ENCODE data around the gene NCKAP5L. TPM values are rescaled to one million over a fixed set of nuclear protein-coding genes. Genes with fewer than 3 reads are reported as not detected.

NCKAP5L gene
- total and polyA plus RNA-seq, 2 of the 8 experiments (the other 6 are each of a cell fraction or from before 2014, with no cell fraction given): 9.4 to 27.9 TPM

DNA sequence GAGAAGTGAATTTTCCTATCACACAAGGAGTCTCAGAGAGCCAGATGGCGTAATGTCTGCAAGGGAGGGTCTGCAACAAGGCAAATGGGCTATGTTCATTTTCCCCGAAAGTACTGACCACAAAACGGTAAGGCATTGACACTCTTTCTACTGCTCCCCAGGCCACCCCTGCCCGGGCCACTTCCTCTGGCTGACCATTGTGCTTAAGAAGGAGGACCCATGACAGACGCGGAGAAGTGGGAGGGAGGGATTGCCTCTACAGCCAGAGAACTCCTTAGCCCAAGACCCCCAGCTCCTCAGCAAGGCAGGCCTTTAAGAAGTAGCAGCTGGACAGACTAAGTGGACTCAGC lies 1.2 kb downstream of the NCKAP5L start:
- H3K23ac ChIP-seq (ENCODE audit: insufficient read length): no peak overlapping the region
- H2BK20ac ChIP-seq (ENCODE audit: low read length): 0 out of 2 replicates have a peak overlapping the region, but pooled peaks have one; percentile 13
- H3K4me1 ChIP-seq (replicated peaks in 1 of 4; ENCODE audit: control insufficient read depth in 3 of 4, insufficient read depth in 4 of 4, low read length in 3 of 4): peaks cover 4 to 27% (median 18%) of the 10 kb centered on the region in 4 experiments
- peak overlapping the region; percentile 81 to 96 for H3K4me2 ChIP-seq (ENCODE audit: insufficient read depth in 1 of 2, low read depth in 2 of 2, low read length in 2 of 2)
- H3K9ac ChIP-seq (replicated peaks in 1 of 4; ENCODE audit: extremely low read depth in 1 of 4, low read depth in 3 of 4, low read length in 3 of 4): peak overlapping the region in 3 of 4 experiments; percentile 57 to 71 (median 66); a peak in 4 of 7 replicates
- H2BK120ac ChIP-seq (replicated peaks; ENCODE audit: low read depth, low read length): no peak overlapping the region
- DNase-seq (ENCODE audit: low read depth in 1 of 2, low spot score in 2 of 2): no peak
- no peak for FAIRE-seq
- H3K9me3 ChIP-seq (ENCODE audit: insufficient read depth in 2 of 2, low read depth in 1 of 2, low read length in 1 of 2): no peaks in the 10 kb centered on the region
- H2BK12ac ChIP-seq (ENCODE audit: low read depth, low read length): peak overlapping the region; percentile 76; the same call in 1 of the 2 replicates
- peaks cover 8 to 43% of the 10 kb centered on the region in 2 experiments; a peak in 3 of 4 replicates for H3K79me2 ChIP-seq (ENCODE audit: control insufficient read depth in 1 of 2, insufficient read depth in 2 of 2, low read length in 2 of 2)
- no peak overlapping the region for H3K56ac ChIP-seq (replicated peaks; ENCODE audit: insufficient read length, low read depth, low read length)
- POLR2A ChIA-PET (ENCODE audit: partially characterized antibody): interaction anchor here (0.6 to 5.6 kb wide), 16 partner anchors 9 to 129 kb away, joined by 3 to 59 read pairs (median 5); partner anchors contain the start of genes BCDIN3D, FMNL3 and TMBIM6
- peaks cover 0 to 2% (median 0%) of the 10 kb centered on the region in 4 experiments; a peak in 2 of 8 replicates for H3K36me3 ChIP-seq (ENCODE audit: control insufficient read depth in 2 of 4, insufficient read depth in 4 of 4, low read length in 3 of 4)
- no peak overlapping the region for H4K5ac ChIP-seq (ENCODE audit: insufficient read length, low read depth, low read length)
- H4K20me1 ChIP-seq (replicated peaks in 1 of 2; ENCODE audit: control insufficient read depth in 1 of 2, insufficient read depth in 2 of 2, low read length in 2 of 2): peaks cover 15 to 21% of the 10 kb centered on the region in 2 experiments
- no peak overlapping the region for H3K14ac ChIP-seq (ENCODE audit: insufficient read length)
- WGBS, 2 experiments (ENCODE audit: extremely low coverage in 1 of 2, insufficient coverage in 1 of 2, insufficient read length in 1 of 2, insufficient replicate concordance in 2 of 2, low coverage in 1 of 2, low lambda C conversion rate in 2 of 2, missing lambda C conversion rate in 1 of 2): 61% methylated on average over 6 of the region's 6 CpGs; no CpG with 5 or more reads in 1 of the 2 experiments
- CTCF ChIA-PET (ENCODE audit: partially characterized antibody): interaction anchor here (1.1 to 6.0 kb wide), 11 partner anchors 12 to 140 kb away, joined by 3 to 30 read pairs (median 5); no protein-coding TSS in a partner anchor
- H2BK15ac ChIP-seq (ENCODE audit: low read length): no peak overlapping the region
- H4K91ac ChIP-seq (replicated peaks; ENCODE audit: insufficient read length, low read length): no peak overlapping the region
- H3K23me2 ChIP-seq (ENCODE audit: low read depth, low read length): peaks cover 13% of the 10 kb centered on the region
- peak overlapping the region; percentile 54; the same call in 1 of the 2 replicates for H2AK5ac ChIP-seq (ENCODE audit: low read depth, low read length)
- peak overlapping the region; percentile 84; the same call in 1 of the 2 replicates for H2BK5ac ChIP-seq (ENCODE audit: low read depth, low read length)
- peak overlapping the region; percentile 62; the same call in 1 of the 2 replicates for H3K18ac ChIP-seq (ENCODE audit: extremely low read depth, low read length)
- no peaks in the 10 kb centered on the region for H3K27me3 ChIP-seq (replicated peaks in 1 of 4; ENCODE audit: control insufficient read depth in 3 of 4, extremely low read depth in 1 of 4, insufficient read depth in 3 of 4, low read length in 3 of 4)
- H3K4me3 ChIP-seq (ENCODE audit: extremely low read depth in 1 of 4, insufficient read depth in 2 of 4, low read depth in 3 of 4, low read length in 4 of 4): peak overlapping the region; percentile 75 to 90 (median 82)
- no peak overlapping the region for H4K8ac ChIP-seq (ENCODE audit: extremely low read depth, insufficient read depth, low read length)
- no peak overlapping the region for H3K27ac ChIP-seq (ENCODE audit: low read depth, low read length)
- TF ChIP-seq JUND (IDR thresholded peaks at IDR 0.05; ENCODE audit: low read length) (no peak), BRCA1 (IDR thresholded peaks at IDR 0.05; ENCODE audit: low read depth, low read length) (no peak)
- TF ChIP-seq, protein P1, sequence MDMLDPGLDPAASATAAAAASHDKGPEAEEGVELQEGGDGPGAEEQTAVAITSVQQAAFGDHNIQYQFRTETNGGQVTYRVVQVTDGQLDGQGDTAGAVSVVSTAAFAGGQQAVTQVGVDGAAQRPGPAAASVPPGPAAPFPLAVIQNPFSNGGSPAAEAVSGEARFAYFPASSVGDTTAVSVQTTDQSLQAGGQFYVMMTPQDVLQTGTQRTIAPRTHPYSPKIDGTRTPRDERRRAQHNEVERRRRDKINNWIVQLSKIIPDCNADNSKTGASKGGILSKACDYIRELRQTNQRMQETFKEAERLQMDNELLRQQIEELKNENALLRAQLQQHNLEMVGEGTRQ (IDR thresholded peaks at IDR 0.05; ENCODE audit: low read length): no peak
- H3K79me1 ChIP-seq (ENCODE audit: low read depth, low read length): peaks cover 17% of the 10 kb centered on the region; the same call in 1 of the 2 replicates
- no peak overlapping the region for H3K4ac ChIP-seq (replicated peaks; ENCODE audit: insufficient read length, low read depth, low read length)
- no peak overlapping the region for H2AFZ ChIP-seq (ENCODE audit: low read length)

All from H1 (cell line).